ENCODE measurements around the gene ARTN.

ARTN gene

GRCh38 chr1:43984855-43985254 lies 51.3 kb downstream of the ARTN start:
- DNase-seq (ENCODE audit: low read depth in 2 of 3, low spot score in 2 of 3) = no peak

GRCh38 chr1:43985984-43986595 lies 52.5 kb downstream of the ARTN start:
- DNase-seq (ENCODE audit: low read depth in 2 of 3, low spot score in 2 of 3) = no peak

- no peak for DNase-seq (ENCODE audit: low read depth in 2 of 3, low spot score in 2 of 3)
Observed at GRCh38 chr1:43986712-43987111, 53.1 kb downstream of the ARTN start.

All from activated CD8-positive, alpha-beta memory T cell treated with anti-CD3 and anti-CD28 coated beads for 48 hours (primary cell).